IMR-90 (cell line): Measurements from ENCODE around the gene CPD. TPM values are rescaled to one million over a fixed set of nuclear protein-coding genes. Genes with fewer than 3 reads are reported as not detected.
"Not testable (repeated sequence)": the region's sequence is repeated elsewhere in the genome, so short reads cannot be mapped to it uniquely, and the experiment has no call there.

Experiments used
- ATAC-seq: fragments of 200-7000 bp; cut with Tn5 transposase; 2 replicates; pipeline ENCODE4 v1.9.1; 2020; ENCODE audit warnings: low read depth, mild to moderate bottlenecking, moderate library complexity
- BruUV-seq: library from RNA; stranded (reverse); fragments of 400-500 nt; replicated peaks from 2 replicates; lab custom pipeline; 2021; lab: Mats Ljungman, UMichigan
- CTCF ChIA-PET: fragments of 300-600 bp; formaldehyde crosslinking; extraction: SDS; loops from one replicate; lab custom pipeline; 2021; ENCODE audit warnings: antibody characterized with exemption; lab: Yijun Ruan, JAX
- POLR2A ChIA-PET: fragments of 300-600 bp; sonication (Branson Sonifier 250); formaldehyde crosslinking; loops from one replicate; lab custom pipeline; 2022; ENCODE audit warnings: antibody characterized with exemption; ENCODE audit not compliant: unreplicated experiment; lab: Charles Lee
- DNase-seq: peaks from one replicate; pipeline ENCODE4 v3.0.0; 2013
- H2AFZ ChIP-seq: replicated peaks from 2 replicates; pipeline ENCODE3; 2013; ENCODE audit warnings: low read length, mild to moderate bottlenecking; ENCODE audit not compliant: poor library complexity
- H2AK5ac ChIP-seq: 2 replicates; pipeline ENCODE4 v1.6.1; 2013; ENCODE audit warnings: low read depth, low read length, inconsistent platforms
- H2AK9ac ChIP-seq: replicated peaks from 2 replicates; pipeline ENCODE3; 2013; ENCODE audit warnings: mild to moderate bottlenecking, low read depth, low read length, moderate library complexity; ENCODE audit not compliant: poor library complexity
- H2BK120ac ChIP-seq: 2 replicates; pipeline ENCODE4 v1.6.1; 2013; ENCODE audit warnings: low read depth, low read length, inconsistent platforms
- H2BK15ac ChIP-seq: 3 replicates; pipeline ENCODE4 v1.6.1; 2013; ENCODE audit warnings: low read depth, low read length, inconsistent platforms
- H2BK20ac ChIP-seq: 2 replicates; pipeline ENCODE4 v1.6.1; 2013; ENCODE audit warnings: low read depth, mild to moderate bottlenecking, inconsistent platforms, low read length, moderate library complexity
- H2BK5ac ChIP-seq: 2 replicates; pipeline ENCODE4 v1.6.1; 2013; ENCODE audit warnings: mild to moderate bottlenecking, low read depth, low read length, inconsistent platforms; ENCODE audit not compliant: poor library complexity, severe bottlenecking
- H3K14ac ChIP-seq: replicated peaks from 2 replicates; pipeline ENCODE4 v1.6.1; 2013; ENCODE audit warnings: low read depth, low read length, inconsistent platforms
- H3K18ac ChIP-seq: 2 replicates; pipeline ENCODE4 v1.6.1; 2013; ENCODE audit warnings: low read depth, low read length, control low read depth
- H3K23ac ChIP-seq: 2 replicates; pipeline ENCODE4 v1.6.1; 2013; ENCODE audit warnings: low read depth, low read length, inconsistent platforms
- H3K27ac ChIP-seq: 2 replicates; pipeline ENCODE4 v1.5.1; 2013; ENCODE audit warnings: mild to moderate bottlenecking, control low read depth, low read length; ENCODE audit not compliant: insufficient read depth
- H3K27me3 ChIP-seq: 2 replicates; pipeline ENCODE4 v1.6.1; 2013; ENCODE audit warnings: low read length; ENCODE audit not compliant: control insufficient read depth, insufficient read depth
- H3K36me3 ChIP-seq: 2 replicates; pipeline ENCODE4 v1.6.1; 2013; ENCODE audit warnings: low read length, mixed read lengths; ENCODE audit not compliant: control insufficient read depth, insufficient read depth
- H3K4ac ChIP-seq: 2 replicates; pipeline ENCODE4 v1.6.1; 2013; ENCODE audit warnings: low read depth, low read length, inconsistent platforms
- H3K4me1 ChIP-seq: 2 replicates; pipeline ENCODE4 v1.6.1; 2013; ENCODE audit warnings: low read length, mixed read lengths; ENCODE audit not compliant: control insufficient read depth, insufficient read depth
- H3K4me2 ChIP-seq: 2 replicates; pipeline ENCODE4 v1.6.1; 2013; ENCODE audit warnings: low read depth, mild to moderate bottlenecking, control low read depth, low read length, moderate library complexity
- H3K4me3 ChIP-seq: 2 replicates; pipeline ENCODE4 v1.5.1; 2013; ENCODE audit warnings: low read depth, mild to moderate bottlenecking, control low read depth, low read length, moderate library complexity; ENCODE audit not compliant: insufficient read depth
- H3K56ac ChIP-seq: 2 replicates; pipeline ENCODE4 v1.6.1; 2013; ENCODE audit warnings: low read length, inconsistent platforms; ENCODE audit not compliant: insufficient read depth; ENCODE audit errors: extremely low read depth
- H3K79me1 ChIP-seq, 2 experiments: 2 replicates each; pipeline ENCODE4 v1.6.1; 2013; ENCODE audit warnings: low read length in 2 of 2, inconsistent platforms in 1 of 2, low read depth in 1 of 2
- H3K9ac ChIP-seq: 2 replicates; pipeline ENCODE4 v1.6.1; 2013; ENCODE audit warnings: low read depth, low read length, control low read depth
- H3K9me1 ChIP-seq: 2 replicates; pipeline ENCODE4 v1.6.1; 2013; ENCODE audit warnings: low read length, inconsistent platforms; ENCODE audit not compliant: insufficient read depth
- H3K9me3 ChIP-seq: 2 replicates; pipeline ENCODE4 v1.6.1; 2013; ENCODE audit warnings: low read length; ENCODE audit not compliant: control insufficient read depth, insufficient read depth
- H4K20me1 ChIP-seq: 2 replicates; pipeline ENCODE4 v1.6.1; 2013; ENCODE audit warnings: low read length, inconsistent platforms; ENCODE audit not compliant: insufficient read depth
- H4K5ac ChIP-seq: 2 replicates; pipeline ENCODE4 v1.6.1; 2013; ENCODE audit warnings: mild to moderate bottlenecking, low read depth, low read length, control low read depth
- H4K8ac ChIP-seq, 2 experiments: 2 replicates each; pipeline ENCODE4 v1.6.1; 2013; ENCODE audit warnings: low read depth in 2 of 2, low read length in 2 of 2, control low read depth in 1 of 2, inconsistent platforms in 1 of 2
- H4K91ac ChIP-seq: 2 replicates; pipeline ENCODE4 v1.6.1; 2013; ENCODE audit warnings: low read depth, low read length, inconsistent platforms; ENCODE audit not compliant: insufficient read depth
- WGBS, 2 experiments: methylation state at CpG; one replicate each; pipeline versions ENCODE4 v1.1.5 to v1.1.7; 2013; ENCODE audit warnings: missing lambda C conversion rate in 2 of 2; ENCODE audit not compliant: insufficient read length in 1 of 2; ENCODE audit errors: extremely low coverage in 2 of 2; 5-methylcytosine and 5-hydroxymethylcytosine counted together
- dilution Hi-C: fragments of 300-500 bp; cut with HindIII; formaldehyde crosslinking; loops from one replicate; pipeline ENCODE4 v1.14.3; 2018; ENCODE audit warnings: low sequenced_read_pairs; ENCODE audit not compliant: unreplicated experiment
- in situ Hi-C: fragments of 300-500 bp; cut with MboI; formaldehyde crosslinking; loops from 3 replicates; pipeline ENCODE4 v1.14.3; 2019; ENCODE audit warnings: low sequenced_read_pairs, inconsistent platforms, mixed read lengths
- intact Hi-C: fragments of 100-400 bp; cut with micrococcal nuclease; formaldehyde crosslinking; loops from 2 replicates; pipeline ENCODE4 v1.10.0; 2022
- polyA plus RNA-seq, 3 experiments: library from polyadenylated mRNA; depleted of rRNA; stranded (reverse); fragments of >200 nt; gene quantifications; 2 replicates each; pipeline ENCODE4 v1.2.3, GENCODE V29; 2012; ENCODE audit warnings: low replicate concordance in 1 of 3
- total RNA-seq: library from RNA; depleted of rRNA; stranded (reverse); fragments of >200 nt; gene quantifications from 2 replicates; pipeline ENCODE4 v1.2.3, GENCODE V29; 2012

The CPD gene
- total and polyA plus RNA-seq, 2 of the 4 experiments (the other 2 are of a cell fraction), result 23.4 to 94.5 TPM

DNA sequence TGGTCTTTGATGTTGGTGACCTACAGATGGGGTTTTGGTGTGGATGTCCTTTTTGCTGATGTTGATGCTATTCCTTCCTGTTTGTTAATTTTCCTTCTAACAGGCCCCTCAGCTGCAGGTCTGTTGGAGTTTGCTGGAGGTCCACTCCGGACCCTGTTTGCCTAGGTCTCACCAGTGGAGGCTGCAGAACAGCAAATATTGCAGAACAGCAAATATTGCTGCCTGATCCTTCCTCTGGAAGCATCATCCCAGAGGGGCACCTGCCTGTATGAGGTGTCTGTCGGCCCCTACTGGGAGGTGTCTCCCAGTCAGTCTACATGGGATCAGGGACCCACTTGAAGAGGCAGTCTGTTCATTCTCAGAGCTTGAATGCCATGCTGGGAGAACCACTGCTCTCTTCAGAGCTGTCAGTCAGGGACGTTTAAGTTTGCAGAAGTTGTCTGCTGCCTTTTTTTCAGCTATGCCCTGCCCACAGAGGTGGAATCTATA, 33.3 kb downstream of the CPD start:
- H4K91ac ChIP-seq, dilution Hi-C loops, in situ Hi-C loops, H4K20me1 ChIP-seq, ATAC-seq, DNase-seq, H3K23ac ChIP-seq, H3K27me3 ChIP-seq, H2AFZ ChIP-seq, H2AK5ac ChIP-seq, H3K56ac ChIP-seq, H3K14ac ChIP-seq, H2BK5ac ChIP-seq, H3K36me3 ChIP-seq, H3K4ac ChIP-seq, H3K4me2 ChIP-seq, H2BK120ac ChIP-seq, POLR2A ChIA-PET, H3K18ac ChIP-seq, H3K27ac ChIP-seq, H2BK15ac ChIP-seq, H3K9me1 ChIP-seq, H3K9me3 ChIP-seq, H4K8ac ChIP-seq, H3K9ac ChIP-seq, H3K4me3 ChIP-seq, H2BK20ac ChIP-seq, H4K5ac ChIP-seq, BruUV-seq, intact Hi-C loops, CTCF ChIA-PET, H2AK9ac ChIP-seq, H3K4me1 ChIP-seq: not testable (repeated sequence)
- peaks cover 28 to 29% of the 10 kb centered on the region in 2 experiments for H3K79me1 ChIP-seq
- WGBS, 2 experiments, result 83% methylated on average over 1 of the region's 3 CpGs; no CpG with 5 or more reads in 1 of the 2 experiments
